ENCODE measurements around the gene DPP4. TPM values are rescaled to one million over a fixed set of nuclear protein-coding genes. Genes with fewer than 3 reads are reported as not detected.

The DPP4 gene
- total and polyA plus RNA-seq, 3 donors from 2014 or later, result 1.2 to 6.3 (median 1.7) TPM

DNA sequence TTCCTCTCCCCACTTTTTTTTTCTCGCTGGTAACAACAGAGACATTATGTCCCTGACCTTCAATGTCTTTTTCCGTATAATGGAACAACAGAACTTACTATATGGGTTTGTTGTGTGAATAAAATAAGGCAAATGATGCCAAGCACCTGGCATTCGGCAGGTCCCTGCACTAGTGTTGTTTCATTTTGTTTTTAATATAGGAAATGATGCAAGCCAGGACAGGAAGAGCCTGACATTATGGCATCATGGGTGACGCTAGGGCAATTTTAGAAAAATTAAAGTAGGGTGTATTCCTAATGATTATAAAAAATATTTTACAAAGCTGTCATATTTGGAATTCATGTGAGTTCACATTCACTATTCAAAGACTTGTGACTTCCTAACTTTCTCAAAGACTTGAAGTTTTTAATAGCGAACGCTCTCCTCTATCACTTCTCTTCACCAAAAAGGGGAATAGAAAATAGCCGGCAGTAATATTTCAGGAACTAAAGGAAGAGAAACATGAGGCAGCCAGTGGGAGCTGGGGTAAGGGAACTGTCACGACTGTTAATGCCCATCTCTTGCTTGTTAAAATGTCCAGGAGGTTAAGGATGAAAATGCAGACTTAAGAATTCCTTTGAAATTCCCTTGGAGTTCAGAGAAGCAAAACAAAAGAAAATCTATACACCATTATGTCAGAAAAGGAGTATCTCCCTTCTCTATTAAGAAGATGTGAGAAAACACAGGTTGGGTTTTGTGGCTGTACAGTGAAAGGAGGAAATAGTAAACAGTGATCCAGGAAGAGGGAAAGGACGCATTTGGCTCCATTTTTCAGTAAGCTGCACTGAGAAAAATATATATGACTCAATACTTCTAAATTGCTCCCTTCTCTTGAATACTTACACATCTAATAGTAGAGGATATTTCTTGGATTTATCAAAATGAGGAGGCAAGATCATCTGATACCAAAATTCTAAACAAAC is 60.2 kb downstream of the DPP4 start:
- intact Hi-C loops (cut with DNase I; ENCODE audit: low total_unique reads), result no loop called here
- Histone ChIP-seq H3K4me3 (no peak overlapping the region), H3K27me3 (no peaks in the 10 kb centered on the region), H3K27ac (no peak overlapping the region), H3K4me1 (no peaks in the 10 kb centered on the region), H3K36me3 (ENCODE audit: low read depth, missing control alignments) (no peaks in the 10 kb centered on the region), H3K9me3 (no peaks in the 10 kb centered on the region)
- 67 to 75% methylated on average over 9 of the region's 9 CpGs for WGBS, 2 donors
- no peak for DNase-seq
- TF ChIP-seq, protein P1, sequence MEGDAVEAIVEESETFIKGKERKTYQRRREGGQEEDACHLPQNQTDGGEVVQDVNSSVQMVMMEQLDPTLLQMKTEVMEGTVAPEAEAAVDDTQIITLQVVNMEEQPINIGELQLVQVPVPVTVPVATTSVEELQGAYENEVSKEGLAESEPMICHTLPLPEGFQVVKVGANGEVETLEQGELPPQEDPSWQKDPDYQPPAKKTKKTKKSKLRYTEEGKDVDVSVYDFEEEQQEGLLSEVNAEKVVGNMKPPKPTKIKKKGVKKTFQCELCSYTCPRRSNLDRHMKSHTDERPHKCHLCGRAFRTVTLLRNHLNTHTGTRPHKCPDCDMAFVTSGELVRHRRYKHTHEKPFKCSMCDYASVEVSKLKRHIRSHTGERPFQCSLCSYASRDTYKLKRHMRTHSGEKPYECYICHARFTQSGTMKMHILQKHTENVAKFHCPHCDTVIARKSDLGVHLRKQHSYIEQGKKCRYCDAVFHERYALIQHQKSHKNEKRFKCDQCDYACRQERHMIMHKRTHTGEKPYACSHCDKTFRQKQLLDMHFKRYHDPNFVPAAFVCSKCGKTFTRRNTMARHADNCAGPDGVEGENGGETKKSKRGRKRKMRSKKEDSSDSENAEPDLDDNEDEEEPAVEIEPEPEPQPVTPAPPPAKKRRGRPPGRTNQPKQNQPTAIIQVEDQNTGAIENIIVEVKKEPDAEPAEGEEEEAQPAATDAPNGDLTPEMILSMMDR (IDR thresholded peaks at IDR 0.05), result no peak
- no peak for TF ChIP-seq POLR2A (IDR thresholded peaks at IDR 0.05)

DNA sequence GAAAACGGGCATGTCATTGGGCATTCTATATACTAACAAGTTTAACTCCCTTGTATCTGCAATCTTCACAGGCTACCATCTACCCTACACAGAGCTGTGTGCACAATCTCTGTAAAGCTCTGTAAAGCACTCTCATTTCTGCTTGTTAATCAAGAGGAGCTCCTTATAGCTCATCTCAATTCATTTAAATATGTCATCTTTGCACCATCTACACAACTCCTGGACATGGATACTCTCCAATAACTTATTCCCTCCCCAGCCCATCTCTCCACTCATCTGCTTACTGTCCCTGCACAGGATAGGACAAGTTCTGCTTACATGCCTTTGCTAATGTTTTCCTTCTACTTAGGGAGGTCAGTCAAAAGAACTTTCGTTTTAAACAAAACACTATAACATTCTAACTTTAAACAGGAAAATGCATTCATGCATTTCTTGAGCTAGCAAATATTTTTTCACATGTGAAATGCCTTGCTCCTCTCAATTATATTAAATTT is 61.4 kb downstream of the DPP4 start:
- H3K27ac ChIP-seq, result no peak overlapping the region
- 67 to 69% methylated on average over 2 of the region's 2 CpGs for WGBS, 2 donors
- DNase-seq, result no peak
- no peaks in the 10 kb centered on the region for H3K36me3 ChIP-seq (ENCODE audit: low read depth, missing control alignments)
- no peaks in the 10 kb centered on the region for H3K9me3 ChIP-seq
- TF ChIP-seq, protein P1 (IDR thresholded peaks at IDR 0.05), result no peak
- TF ChIP-seq POLR2A (IDR thresholded peaks at IDR 0.05), result no peak
- no peaks in the 10 kb centered on the region for H3K27me3 ChIP-seq
- intact Hi-C loops (cut with DNase I; ENCODE audit: low total_unique reads), result no loop called here
- H3K4me3 ChIP-seq, result no peak overlapping the region
- H3K4me1 ChIP-seq, result no peaks in the 10 kb centered on the region

DNA sequence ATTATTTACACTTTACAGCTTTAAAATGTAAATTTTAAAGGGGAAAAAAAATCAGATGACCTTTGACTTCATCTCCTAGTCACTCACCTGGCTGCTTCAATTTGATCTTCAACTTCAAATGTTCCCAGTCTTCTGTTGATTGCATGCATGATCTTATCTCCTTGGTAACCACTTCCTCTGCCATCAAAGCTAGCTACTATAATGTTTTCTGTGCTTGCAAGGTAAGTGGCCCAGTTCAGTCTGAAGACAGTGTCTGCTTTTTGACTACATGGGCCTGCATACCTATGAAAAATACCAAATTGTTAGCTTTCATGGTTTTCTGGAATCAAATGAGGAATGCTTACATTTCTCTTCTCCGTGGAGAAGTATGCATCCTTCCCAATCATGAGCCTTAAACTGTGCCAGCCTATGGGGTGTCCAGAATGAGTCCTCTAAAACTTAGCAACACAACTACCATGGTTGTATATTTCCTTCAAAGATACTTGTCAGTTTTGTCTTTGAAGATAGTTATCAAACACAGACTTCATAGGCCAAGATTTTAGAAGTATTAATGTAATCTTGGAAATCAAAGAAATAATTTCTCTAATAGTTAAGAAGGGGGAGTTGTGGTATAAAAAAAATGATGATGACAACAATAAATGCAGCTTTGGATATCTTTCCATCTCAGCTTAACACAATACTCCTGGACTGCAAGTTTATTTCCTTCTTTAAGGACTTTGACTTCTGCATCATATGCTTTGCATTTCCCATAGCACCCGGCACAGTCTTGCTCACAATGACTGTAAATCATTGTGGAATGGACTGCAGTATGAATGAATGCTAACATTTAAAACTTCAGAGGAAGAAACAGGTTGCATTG is 62.1 kb downstream of the DPP4 start:
- intact Hi-C loops (cut with DNase I; ENCODE audit: low total_unique reads), result no loop called here

DNA sequence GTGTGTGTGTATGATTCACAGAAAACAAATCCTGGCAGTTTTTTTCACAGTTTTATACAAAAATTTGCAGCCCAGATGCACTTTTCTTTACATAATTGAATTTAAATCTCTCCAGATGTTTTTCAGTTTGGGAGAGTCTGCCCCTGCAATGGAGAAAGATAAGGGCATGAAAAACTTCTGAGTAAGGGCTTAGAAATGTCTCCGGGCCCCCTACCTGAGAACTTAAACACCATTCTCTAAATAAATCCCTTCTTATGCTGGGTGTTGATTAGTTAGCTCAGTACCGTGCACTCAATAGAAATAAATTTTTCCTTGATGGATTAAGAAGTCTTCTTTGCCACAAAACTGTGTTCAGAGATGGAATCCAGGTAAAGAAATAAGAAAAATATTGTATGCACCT is 64.5 kb downstream of the DPP4 start:
- Histone ChIP-seq H3K4me1 (no peaks in the 10 kb centered on the region), H3K36me3 (ENCODE audit: low read depth, missing control alignments) (no peaks in the 10 kb centered on the region), H3K27ac (no peak overlapping the region), H3K4me3 (no peak overlapping the region), H3K27me3 (no peaks in the 10 kb centered on the region), H3K9me3 (no peaks in the 10 kb centered on the region)
- DNase-seq, result no peak
- TF ChIP-seq, protein P1 (IDR thresholded peaks at IDR 0.05), result no peak
- no peak for TF ChIP-seq POLR2A (IDR thresholded peaks at IDR 0.05)
- whole genome bisulfite sequencing, 2 donors, result 0 to 87% methylated on average over 2 of the region's 2 CpGs
- intact Hi-C loops (cut with DNase I; ENCODE audit: low total_unique reads), result loop anchor here (5.0 kb wide), 1 partner anchor 118 kb away; no protein-coding TSS in a partner anchor

More for the DNA sequence above, 62.1 kb downstream of the DPP4 start:
- TF ChIP-seq, protein P1 (IDR thresholded peaks at IDR 0.05), result no peak
- TF ChIP-seq POLR2A (IDR thresholded peaks at IDR 0.05), result no peak
- no peak for DNase-seq
- Histone ChIP-seq H3K36me3 (ENCODE audit: low read depth, missing control alignments) (no peaks in the 10 kb centered on the region), H3K4me3 (no peak overlapping the region), H3K27ac (no peak overlapping the region), H3K9me3 (no peaks in the 10 kb centered on the region), H3K4me1 (no peaks in the 10 kb centered on the region), H3K27me3 (no peaks in the 10 kb centered on the region)
- WGBS, 2 donors, result 86 to 87% methylated on average over 2 of the region's 2 CpGs
